HL-60 (cell line): ENCODE data around the gene CHAF1A.

Experiments used
- DNase-seq, 2 experiments: peaks; one replicate each; pipeline ENCODE4 v3.0.0-alpha.2; 2010 to 2020; ENCODE audit warnings: low read depth in 1 of 2, low spot score in 1 of 2
- H3K27ac ChIP-seq: fragments of 250-450 bp; sonication (Bioruptor Pico); replicated peaks from 2 replicates; pipeline ENCODE4 v1.5.1; 2020; ENCODE audit warnings: mild to moderate bottlenecking, moderate library complexity
- H3K27me3 ChIP-seq: fragments of 250-450 bp; sonication (Bioruptor Pico); 2 replicates; pipeline ENCODE4 v1.5.1; 2021; ENCODE audit warnings: mild to moderate bottlenecking, moderate library complexity; ENCODE audit not compliant: insufficient read depth, poor library complexity, severe bottlenecking
- H3K4me3 ChIP-seq: replicated peaks from 2 replicates; pipeline ENCODE4 v1.5.1; 2011; ENCODE audit warnings: mild to moderate bottlenecking, control low read depth, low read length; ENCODE audit not compliant: insufficient read depth
- GABPA ChIP-seq: IDR thresholded peaks from 2 replicates; pipeline ENCODE4 v1.6.1; 2012; ENCODE audit warnings: low read depth
- POLR2AphosphoS5 ChIP-seq: IDR thresholded peaks from 2 replicates; pipeline ENCODE4 v1.6.1; 2012; ENCODE audit warnings: low read depth
- SPI1 ChIP-seq: IDR thresholded peaks from 2 replicates; pipeline ENCODE4 v1.6.1; 2012; ENCODE audit warnings: low read depth, mild to moderate bottlenecking, borderline replicate concordance
- TF ChIP-seq, protein P1 (sequence below): IDR thresholded peaks from 2 replicates; pipeline ENCODE4 v1.6.1; 2012; ENCODE audit warnings: low read depth; ENCODE audit not compliant: insufficient replicate concordance
- TF ChIP-seq, protein P2 (sequence below): IDR thresholded peaks from one replicate; pipeline ENCODE4 v1.5.1; 2011; ENCODE audit warnings: low read length, control low read depth, inconsistent platforms; ENCODE audit not compliant: insufficient read depth

The CHAF1A gene

DNA sequence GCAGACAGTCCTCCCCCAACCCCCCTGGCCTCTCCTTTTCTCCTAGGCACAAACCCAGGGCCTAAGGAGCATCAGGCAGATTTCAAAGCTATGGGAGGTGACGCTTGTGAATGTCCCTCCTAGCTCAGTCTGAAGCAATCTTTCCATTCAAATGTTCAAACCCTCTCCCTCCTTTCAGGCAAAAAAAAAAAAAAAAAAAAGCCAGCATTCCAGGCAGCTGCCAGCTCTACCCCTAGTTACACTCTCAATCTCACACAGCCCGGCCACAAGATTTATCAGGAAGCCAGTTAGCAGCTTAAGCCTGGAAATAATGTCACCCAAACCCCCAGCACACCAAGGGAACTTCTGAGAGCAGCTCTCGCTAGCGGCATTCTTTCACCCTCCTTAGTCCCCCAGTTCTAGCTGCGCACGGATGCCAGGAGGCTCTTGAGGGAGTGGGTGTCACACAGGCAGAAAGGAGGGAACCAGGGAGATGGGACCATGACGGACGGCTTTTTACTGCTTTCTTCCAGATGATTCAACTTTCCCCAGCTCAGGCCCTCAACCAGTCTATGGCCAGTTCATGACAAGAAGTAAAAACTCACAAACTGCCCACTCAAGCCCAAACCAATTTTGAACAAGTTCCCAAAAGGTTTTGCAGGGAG is 8.4 kb upstream of the CHAF1A start:
- TF ChIP-seq POLR2AphosphoS5: no peak
- no peak for TF ChIP-seq GABPA
- TF ChIP-seq, protein P1, sequence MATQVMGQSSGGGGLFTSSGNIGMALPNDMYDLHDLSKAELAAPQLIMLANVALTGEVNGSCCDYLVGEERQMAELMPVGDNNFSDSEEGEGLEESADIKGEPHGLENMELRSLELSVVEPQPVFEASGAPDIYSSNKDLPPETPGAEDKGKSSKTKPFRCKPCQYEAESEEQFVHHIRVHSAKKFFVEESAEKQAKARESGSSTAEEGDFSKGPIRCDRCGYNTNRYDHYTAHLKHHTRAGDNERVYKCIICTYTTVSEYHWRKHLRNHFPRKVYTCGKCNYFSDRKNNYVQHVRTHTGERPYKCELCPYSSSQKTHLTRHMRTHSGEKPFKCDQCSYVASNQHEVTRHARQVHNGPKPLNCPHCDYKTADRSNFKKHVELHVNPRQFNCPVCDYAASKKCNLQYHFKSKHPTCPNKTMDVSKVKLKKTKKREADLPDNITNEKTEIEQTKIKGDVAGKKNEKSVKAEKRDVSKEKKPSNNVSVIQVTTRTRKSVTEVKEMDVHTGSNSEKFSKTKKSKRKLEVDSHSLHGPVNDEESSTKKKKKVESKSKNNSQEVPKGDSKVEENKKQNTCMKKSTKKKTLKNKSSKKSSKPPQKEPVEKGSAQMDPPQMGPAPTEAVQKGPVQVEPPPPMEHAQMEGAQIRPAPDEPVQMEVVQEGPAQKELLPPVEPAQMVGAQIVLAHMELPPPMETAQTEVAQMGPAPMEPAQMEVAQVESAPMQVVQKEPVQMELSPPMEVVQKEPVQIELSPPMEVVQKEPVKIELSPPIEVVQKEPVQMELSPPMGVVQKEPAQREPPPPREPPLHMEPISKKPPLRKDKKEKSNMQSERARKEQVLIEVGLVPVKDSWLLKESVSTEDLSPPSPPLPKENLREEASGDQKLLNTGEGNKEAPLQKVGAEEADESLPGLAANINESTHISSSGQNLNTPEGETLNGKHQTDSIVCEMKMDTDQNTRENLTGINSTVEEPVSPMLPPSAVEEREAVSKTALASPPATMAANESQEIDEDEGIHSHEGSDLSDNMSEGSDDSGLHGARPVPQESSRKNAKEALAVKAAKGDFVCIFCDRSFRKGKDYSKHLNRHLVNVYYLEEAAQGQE: no peak
- Histone ChIP-seq H3K27me3 (no peaks in the 10 kb centered on the region), H3K27ac (no peak overlapping the region), H3K4me3 (no peak overlapping the region)
- no peak for DNase-seq

DNA sequence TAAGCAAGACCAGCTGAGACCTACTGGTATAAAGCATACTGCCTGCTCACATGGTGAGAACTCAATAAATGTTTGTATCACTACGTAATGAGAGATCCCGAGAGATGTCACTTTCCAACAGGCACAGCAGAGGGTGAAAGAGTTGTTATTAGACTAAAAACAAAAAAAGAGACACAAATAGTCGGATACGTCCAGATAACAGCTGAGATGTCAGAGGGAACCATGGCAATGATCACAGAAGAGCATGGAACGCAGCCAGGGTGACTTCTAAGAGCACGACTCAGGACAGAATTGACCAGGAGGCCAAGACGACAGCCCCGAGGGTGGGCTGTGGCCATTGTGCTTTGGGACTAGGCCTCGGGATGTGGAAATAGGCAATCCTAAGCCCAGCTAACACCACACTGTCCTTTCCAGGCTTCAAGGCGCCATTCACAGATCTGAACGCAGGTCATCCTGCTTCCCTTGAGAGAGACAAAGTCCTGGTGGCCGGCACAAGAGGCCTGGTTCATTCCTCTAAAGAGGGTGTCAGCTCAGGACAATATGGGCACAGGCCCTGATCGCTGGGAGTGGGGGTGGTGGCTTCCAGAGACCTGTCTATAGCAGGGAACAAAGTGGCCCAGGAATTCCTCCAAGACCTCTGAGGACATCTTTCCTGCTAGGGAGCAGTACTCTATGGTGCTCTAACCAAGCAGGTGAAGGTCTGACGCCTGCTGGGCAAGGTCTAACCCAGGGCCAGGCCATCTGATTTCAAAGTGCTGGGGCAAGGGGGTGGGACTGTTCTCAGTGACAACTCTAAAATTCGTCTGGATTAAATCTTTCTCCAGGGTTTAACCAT is 5.3 kb upstream of the CHAF1A start:
- no peak overlapping the region for H3K4me3 ChIP-seq
- H3K27ac ChIP-seq: no peak overlapping the region
- no peak for DNase-seq

DNA sequence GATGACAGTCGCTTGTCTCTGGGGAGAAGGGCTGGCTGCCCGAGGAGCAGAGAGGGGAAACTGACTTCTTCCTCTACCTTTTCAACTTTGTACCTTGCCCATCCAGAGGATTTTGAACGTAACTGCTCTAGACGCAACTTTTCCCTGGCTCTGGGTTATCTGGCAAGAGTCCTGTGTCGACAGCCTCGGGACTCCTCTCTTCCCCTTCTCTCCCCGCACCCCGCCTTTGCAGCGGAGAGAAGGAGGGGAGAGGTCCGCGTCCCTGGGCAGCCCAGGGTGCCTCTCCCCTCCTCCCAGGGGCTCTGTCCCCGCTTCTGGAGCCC is 2.7 kb upstream of the CHAF1A start:
- peak overlapping the region; percentile 91 for H3K27ac ChIP-seq
- TF ChIP-seq GABPA (no peak), POLR2AphosphoS5 (no peak), SPI1 (no peak; the same call in 1 of the 2 replicates)
- TF ChIP-seq, protein P2, sequence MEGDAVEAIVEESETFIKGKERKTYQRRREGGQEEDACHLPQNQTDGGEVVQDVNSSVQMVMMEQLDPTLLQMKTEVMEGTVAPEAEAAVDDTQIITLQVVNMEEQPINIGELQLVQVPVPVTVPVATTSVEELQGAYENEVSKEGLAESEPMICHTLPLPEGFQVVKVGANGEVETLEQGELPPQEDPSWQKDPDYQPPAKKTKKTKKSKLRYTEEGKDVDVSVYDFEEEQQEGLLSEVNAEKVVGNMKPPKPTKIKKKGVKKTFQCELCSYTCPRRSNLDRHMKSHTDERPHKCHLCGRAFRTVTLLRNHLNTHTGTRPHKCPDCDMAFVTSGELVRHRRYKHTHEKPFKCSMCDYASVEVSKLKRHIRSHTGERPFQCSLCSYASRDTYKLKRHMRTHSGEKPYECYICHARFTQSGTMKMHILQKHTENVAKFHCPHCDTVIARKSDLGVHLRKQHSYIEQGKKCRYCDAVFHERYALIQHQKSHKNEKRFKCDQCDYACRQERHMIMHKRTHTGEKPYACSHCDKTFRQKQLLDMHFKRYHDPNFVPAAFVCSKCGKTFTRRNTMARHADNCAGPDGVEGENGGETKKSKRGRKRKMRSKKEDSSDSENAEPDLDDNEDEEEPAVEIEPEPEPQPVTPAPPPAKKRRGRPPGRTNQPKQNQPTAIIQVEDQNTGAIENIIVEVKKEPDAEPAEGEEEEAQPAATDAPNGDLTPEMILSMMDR: no peak
- TF ChIP-seq, protein P1: no peak
- peak overlapping the region; percentile 89 for H3K4me3 ChIP-seq
- no peaks in the 10 kb centered on the region for H3K27me3 ChIP-seq
- peak; percentile 38 to 75 for DNase-seq

More for the DNA sequence above, 5.3 kb upstream of the CHAF1A start:
- no peaks in the 10 kb centered on the region for H3K27me3 ChIP-seq
- TF ChIP-seq, protein P2: no peak
- TF ChIP-seq SPI1 (no peak), GABPA (no peak), POLR2AphosphoS5 (no peak)
- TF ChIP-seq, protein P1: no peak
